AG09319 (cell line): ENCODE measurements around the gene MSGN1.

Experiments used
- DNase-seq: peaks from one replicate; pipeline ENCODE4 v3.0.0-alpha.2; 2010; ENCODE audit warnings: low read depth; ENCODE audit errors: extremely low read depth
- CTCF ChIP-seq: IDR thresholded peaks from 2 replicates; pipeline ENCODE4 v1.5.1; 2011; ENCODE audit warnings: low read depth, mild to moderate bottlenecking, inconsistent platforms, low read length, moderate library complexity

The MSGN1 gene

DNA sequence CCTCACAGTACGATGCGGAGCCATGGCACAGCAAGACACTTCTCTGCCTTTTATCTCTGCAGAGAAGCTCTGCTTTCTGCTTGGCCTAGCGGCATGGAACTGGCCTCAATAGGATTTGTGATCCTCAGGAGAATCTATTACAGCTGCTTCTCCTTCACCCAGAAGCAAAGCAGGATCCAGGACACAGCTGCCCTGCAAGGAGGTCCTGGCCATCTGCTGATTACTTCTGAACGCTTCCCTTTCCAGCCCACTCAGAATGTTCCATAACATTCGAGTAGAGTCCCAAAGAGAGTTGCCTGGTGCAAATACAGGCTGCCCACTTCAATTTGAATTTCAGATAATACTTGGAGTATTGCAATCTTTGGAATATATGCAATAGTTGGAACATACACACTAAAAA, 33.0 kb downstream of the MSGN1 start:
- no peak for TF ChIP-seq CTCF
- no peak for DNase-seq

DNA sequence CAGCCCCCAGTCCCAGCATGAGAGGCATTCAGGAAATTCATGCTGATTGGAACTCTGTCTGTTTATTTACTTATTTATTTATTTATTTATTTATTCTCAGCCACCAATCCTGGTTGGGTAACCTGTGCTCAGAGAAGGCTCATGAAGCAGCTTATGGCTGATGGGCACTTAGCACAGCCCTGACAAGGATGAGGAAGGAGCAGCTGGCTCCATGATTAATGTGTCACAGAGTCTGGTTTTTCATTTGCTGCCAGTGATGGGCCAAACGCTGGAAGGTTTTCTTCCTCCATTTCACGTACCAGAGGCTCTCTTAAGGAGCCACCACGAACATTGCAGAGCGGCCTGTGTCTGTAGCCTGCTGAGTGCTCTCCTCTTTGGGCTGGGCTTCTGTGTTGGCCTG, 33.9 kb downstream of the MSGN1 start:
- no peak for DNase-seq

GRCh38 chr2:17851731-17852585, 35.7 kb downstream of the MSGN1 start:
- DNase-seq: peak; percentile 41
- TF ChIP-seq CTCF: peak; percentile 94

More for the DNA sequence above, 33.9 kb downstream of the MSGN1 start:
- TF ChIP-seq CTCF: no peak

DNA sequence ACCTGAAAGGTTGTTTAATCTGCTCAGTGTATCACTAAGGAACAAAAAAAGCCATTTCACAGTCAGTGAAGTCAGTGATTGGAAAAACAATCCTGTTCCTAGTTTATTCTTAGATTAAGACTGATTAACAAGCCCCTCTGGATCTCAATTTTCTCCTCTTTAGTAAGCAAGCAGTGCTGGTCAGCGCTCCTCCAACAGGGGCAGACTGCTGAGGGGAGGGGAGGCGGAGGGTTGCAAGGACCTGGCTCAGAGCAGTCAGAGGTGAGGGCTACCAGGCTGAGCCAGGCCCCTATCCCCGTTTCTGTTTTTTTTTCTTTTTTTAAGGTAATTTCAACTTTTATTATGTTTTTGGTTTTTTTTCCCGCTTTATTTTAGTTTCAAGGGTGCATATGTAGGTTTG, 37.5 kb downstream of the MSGN1 start:
- no peak for DNase-seq
- no peak for TF ChIP-seq CTCF

- DNase-seq: no peak
- TF ChIP-seq CTCF: no peak
Observed at GRCh38 chr2:17857021-17857420, 40.8 kb downstream of the MSGN1 start.

GRCh38 chr2:17858064-17858463, 41.8 kb downstream of the MSGN1 start:
- DNase-seq: no peak
- no peak for TF ChIP-seq CTCF

DNA sequence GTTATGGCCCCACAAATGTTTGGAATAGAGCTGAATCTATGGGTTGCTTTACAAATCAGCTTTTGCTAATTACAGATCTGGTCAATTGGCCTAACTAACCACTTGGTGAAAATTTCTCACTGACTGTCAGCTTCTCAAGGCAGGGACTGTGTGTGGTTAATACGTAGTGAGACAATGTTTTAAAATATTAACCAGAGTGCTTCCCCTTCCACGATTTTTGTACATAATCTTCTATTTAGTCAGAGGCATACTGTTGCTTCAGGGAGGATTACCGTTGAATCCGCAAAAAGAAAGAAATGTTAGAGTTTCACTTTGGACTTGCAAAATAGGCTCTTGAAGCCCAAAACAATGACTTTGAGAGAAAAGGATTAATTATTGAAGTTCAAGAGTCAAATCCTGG, 47.3 kb downstream of the MSGN1 start:
- TF ChIP-seq CTCF: no peak

More for the DNA sequence above, 47.3 kb downstream of the MSGN1 start:
- no peak for DNase-seq
